ENCODE measurements around the gene UVRAG.

DNA sequence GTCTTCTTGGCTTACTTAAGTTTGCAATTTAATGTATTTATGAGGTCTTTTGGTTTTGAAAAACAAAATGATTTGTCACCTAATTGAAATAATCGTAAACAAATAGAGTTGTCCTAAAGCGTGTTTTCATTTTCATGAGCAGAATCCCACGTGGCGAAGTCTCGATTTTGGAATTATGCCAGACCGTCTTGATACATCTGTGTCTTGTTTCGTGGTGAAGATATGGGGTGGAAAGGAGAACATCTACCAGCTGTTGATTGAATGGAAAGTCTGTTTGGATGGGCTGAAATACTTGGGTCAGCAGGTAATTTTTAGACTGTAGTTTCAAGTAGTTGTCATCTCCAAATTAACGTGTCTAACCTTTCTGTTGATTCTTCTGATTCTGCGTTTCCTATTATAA, 64.7 kb downstream of the UVRAG start:
- no peak for TF ChIP-seq EZH2 (IDR thresholded peaks at IDR 0.05)
- TF ChIP-seq, protein P1, sequence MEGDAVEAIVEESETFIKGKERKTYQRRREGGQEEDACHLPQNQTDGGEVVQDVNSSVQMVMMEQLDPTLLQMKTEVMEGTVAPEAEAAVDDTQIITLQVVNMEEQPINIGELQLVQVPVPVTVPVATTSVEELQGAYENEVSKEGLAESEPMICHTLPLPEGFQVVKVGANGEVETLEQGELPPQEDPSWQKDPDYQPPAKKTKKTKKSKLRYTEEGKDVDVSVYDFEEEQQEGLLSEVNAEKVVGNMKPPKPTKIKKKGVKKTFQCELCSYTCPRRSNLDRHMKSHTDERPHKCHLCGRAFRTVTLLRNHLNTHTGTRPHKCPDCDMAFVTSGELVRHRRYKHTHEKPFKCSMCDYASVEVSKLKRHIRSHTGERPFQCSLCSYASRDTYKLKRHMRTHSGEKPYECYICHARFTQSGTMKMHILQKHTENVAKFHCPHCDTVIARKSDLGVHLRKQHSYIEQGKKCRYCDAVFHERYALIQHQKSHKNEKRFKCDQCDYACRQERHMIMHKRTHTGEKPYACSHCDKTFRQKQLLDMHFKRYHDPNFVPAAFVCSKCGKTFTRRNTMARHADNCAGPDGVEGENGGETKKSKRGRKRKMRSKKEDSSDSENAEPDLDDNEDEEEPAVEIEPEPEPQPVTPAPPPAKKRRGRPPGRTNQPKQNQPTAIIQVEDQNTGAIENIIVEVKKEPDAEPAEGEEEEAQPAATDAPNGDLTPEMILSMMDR (IDR thresholded peaks at IDR 0.05): no peak
- no peak for TF ChIP-seq EZH2phosphoT487 (IDR thresholded peaks at IDR 0.05)

Data from neural progenitor cell (in vitro differentiated cells).